Tibial artery (tissue), 4 donors: ENCODE results near the gene NLGN1.
A peak's percentile ranks its signal among the peaks of the same experiment; 100 is the strongest.

Source experiments
- DNase-seq, 2 donors: peaks; one replicate each; pipeline ENCODE4 v3.0.0-alpha.2; 2019
- H3K27ac ChIP-seq, 2 donors: fragments of 200-600 bp; sonication (generic) in 1 of 2; 1 replicate in 1 of 2; 2 replicates in 1 of 2; pipeline ENCODE4 v1.5.1; 2018 to 2019; ENCODE audit warnings: mild to moderate bottlenecking in 1 of 2
- H3K27me3 ChIP-seq, 2 donors: fragments of 200-600 bp; sonication (generic) in 1 of 2; one replicate each; pipeline versions ENCODE4 v1.5.1 to v1.6.0; 2016 to 2019
- H3K36me3 ChIP-seq, 3 donors: fragments of 200-600 bp; sonication (generic) in 2 of 3; one replicate each; pipeline ENCODE4 v1.5.1; 2016 to 2019; ENCODE audit warnings: mild to moderate bottlenecking in 2 of 3
- H3K4me1 ChIP-seq, 4 donors: fragments of 200-600 bp; sonication (generic) in 2 of 4; 1 replicate in 3 of 4; 2 replicates in 1 of 4; pipeline ENCODE4 v1.5.1; 2016 to 2019
- H3K4me3 ChIP-seq, 2 donors: fragments of 200-600 bp; sonication (generic) in 1 of 2; 1 replicate in 1 of 2; 2 replicates in 1 of 2; pipeline ENCODE4 v1.5.1; 2018 to 2019; ENCODE audit warnings: mild to moderate bottlenecking in 2 of 2
- H3K9me3 ChIP-seq, 3 donors: fragments of 200-600 bp; sonication (generic) in 1 of 3; one replicate each; pipeline ENCODE4 v1.5.1; 2016 to 2019
- intact Hi-C: fragments of 100-400 bp; cut with DNase I; formaldehyde crosslinking; loops from one replicate; pipeline ENCODE4 v1.15.0; 2023; ENCODE audit warnings: low total_unique reads
- TF ChIP-seq, protein P1 (sequence below), 2 experiments: fragments of 200-600 bp in 1 of 2; fragments of 450-650 bp in 1 of 2; IDR thresholded peaks; one replicate each; pipeline ENCODE4 v1.5.1; 2017 to 2019; ENCODE audit warnings: antibody characterized with exemption in 2 of 2, mild to moderate bottlenecking in 1 of 2, moderate library complexity in 1 of 2

Gene NLGN1

GRCh38 chr3:173599673-173600072 is 202.1 kb downstream of the NLGN1 start:
- no peak overlapping the region for H3K4me3 ChIP-seq
- H3K36me3 ChIP-seq: no peaks in the 10 kb centered on the region
- H3K4me1 ChIP-seq: peaks cover 0 to 8% (median 0%) of the 10 kb centered on the region in 4 donors
- no peaks in the 10 kb centered on the region for H3K9me3 ChIP-seq
- TF ChIP-seq, protein P1, sequence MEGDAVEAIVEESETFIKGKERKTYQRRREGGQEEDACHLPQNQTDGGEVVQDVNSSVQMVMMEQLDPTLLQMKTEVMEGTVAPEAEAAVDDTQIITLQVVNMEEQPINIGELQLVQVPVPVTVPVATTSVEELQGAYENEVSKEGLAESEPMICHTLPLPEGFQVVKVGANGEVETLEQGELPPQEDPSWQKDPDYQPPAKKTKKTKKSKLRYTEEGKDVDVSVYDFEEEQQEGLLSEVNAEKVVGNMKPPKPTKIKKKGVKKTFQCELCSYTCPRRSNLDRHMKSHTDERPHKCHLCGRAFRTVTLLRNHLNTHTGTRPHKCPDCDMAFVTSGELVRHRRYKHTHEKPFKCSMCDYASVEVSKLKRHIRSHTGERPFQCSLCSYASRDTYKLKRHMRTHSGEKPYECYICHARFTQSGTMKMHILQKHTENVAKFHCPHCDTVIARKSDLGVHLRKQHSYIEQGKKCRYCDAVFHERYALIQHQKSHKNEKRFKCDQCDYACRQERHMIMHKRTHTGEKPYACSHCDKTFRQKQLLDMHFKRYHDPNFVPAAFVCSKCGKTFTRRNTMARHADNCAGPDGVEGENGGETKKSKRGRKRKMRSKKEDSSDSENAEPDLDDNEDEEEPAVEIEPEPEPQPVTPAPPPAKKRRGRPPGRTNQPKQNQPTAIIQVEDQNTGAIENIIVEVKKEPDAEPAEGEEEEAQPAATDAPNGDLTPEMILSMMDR (IDR thresholded peaks at IDR 0.05): no peak
- no peaks in the 10 kb centered on the region for H3K27me3 ChIP-seq
- intact Hi-C loops: no loop called here
- DNase-seq: no peak
- H3K27ac ChIP-seq: peak overlapping the region in 1 of 2 donors; percentile 14

GRCh38 chr3:173614522-173614921 is 217.0 kb downstream of the NLGN1 start:
- Histone ChIP-seq H3K4me1 (peaks cover 0 to 21% (median 6%) of the 10 kb centered on the region in 4 donors), H3K36me3 (no peaks in the 10 kb centered on the region), H3K9me3 (no peaks in the 10 kb centered on the region), H3K4me3 (no peak overlapping the region), H3K27me3 (no peaks in the 10 kb centered on the region), H3K27ac (no peak overlapping the region)
- intact Hi-C loops: no loop called here
- no peak for DNase-seq
- TF ChIP-seq, protein P1 (IDR thresholded peaks at IDR 0.05): no peak

DNA sequence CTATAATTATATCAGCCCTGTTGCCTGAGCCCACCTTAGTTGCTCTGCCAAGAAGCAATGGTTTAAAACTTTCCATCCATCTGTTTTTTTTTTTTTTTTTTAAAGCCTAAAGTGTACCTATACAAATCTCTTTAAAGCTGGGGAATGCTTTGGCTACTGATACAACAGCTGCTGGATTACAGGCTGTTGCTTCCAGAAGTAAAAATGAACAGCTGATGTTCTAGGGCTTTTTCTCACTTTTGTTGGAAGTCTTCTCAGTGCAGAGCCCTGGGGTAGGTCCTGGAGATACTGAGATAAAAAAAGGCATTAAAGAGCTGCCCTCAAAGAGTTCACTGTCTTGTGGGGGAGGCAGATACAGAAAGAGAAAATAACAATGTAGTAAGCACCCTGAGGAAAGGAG is 218.1 kb downstream of the NLGN1 start:
- H3K27me3 ChIP-seq: no peaks in the 10 kb centered on the region
- no peak overlapping the region for H3K4me3 ChIP-seq
- H3K9me3 ChIP-seq: no peaks in the 10 kb centered on the region
- no peak overlapping the region for H3K27ac ChIP-seq
- peaks cover 0 to 21% (median 6%) of the 10 kb centered on the region in 4 donors for H3K4me1 ChIP-seq
- no peaks in the 10 kb centered on the region for H3K36me3 ChIP-seq
- intact Hi-C loops: no loop called here
- TF ChIP-seq, protein P1 (IDR thresholded peaks at IDR 0.05): no peak
- no peak for DNase-seq

DNA sequence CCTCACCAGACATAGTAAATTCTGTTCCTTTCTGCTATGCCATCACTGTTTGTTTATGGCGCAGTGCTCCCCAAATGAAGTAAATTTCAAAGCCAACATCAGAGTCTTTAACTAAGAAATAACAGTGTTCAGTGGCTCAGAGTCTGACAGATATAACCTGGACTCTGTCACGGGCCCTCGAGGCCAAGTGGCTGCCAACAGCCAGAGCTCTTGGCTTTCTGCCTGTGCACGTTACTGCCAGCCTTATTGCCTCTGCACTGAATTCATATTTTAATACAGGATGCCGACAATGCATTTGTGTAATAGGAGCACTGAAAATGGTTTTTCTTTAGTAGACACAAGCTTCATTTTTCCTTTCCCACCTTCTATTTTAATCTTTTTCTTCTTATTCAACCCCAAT is 219.9 kb downstream of the NLGN1 start:
- Histone ChIP-seq H3K27ac (no peak overlapping the region), H3K36me3 (no peaks in the 10 kb centered on the region), H3K9me3 (no peaks in the 10 kb centered on the region), H3K4me3 (no peak overlapping the region), H3K4me1 (peaks cover 0 to 30% (median 6%) of the 10 kb centered on the region in 4 donors), H3K27me3 (no peaks in the 10 kb centered on the region)
- intact Hi-C loops: no loop called here
- TF ChIP-seq, protein P1 (IDR thresholded peaks at IDR 0.05): no peak
- peak in 1 of 2 donors; percentile 77 for DNase-seq

DNA sequence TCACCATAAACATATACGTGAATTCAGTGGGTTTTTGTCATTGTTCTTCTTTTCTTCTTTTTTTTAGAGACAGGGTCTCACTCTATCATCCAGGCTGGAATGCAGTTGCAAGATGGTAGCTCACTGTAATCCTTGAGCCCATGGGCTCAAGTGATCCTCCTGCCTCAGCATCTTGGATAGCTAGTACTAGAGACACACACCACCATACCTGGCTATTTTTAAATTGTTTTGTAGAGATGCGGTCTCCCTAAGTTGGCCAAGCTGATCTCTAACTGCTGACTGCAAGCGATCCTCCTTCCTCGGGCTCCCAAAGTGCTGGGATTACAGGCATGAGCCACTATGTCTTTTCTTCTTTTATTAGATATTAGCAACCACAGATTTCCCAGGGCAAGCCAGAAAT is 220.6 kb downstream of the NLGN1 start:
- Histone ChIP-seq H3K36me3 (no peaks in the 10 kb centered on the region), H3K4me3 (no peak overlapping the region), H3K27ac (no peak overlapping the region), H3K27me3 (no peaks in the 10 kb centered on the region), H3K4me1 (peaks cover 0 to 33% (median 8%) of the 10 kb centered on the region in 4 donors), H3K9me3 (no peaks in the 10 kb centered on the region)
- TF ChIP-seq, protein P1 (IDR thresholded peaks at IDR 0.05): no peak
- DNase-seq: no peak
- intact Hi-C loops: no loop called here

DNA sequence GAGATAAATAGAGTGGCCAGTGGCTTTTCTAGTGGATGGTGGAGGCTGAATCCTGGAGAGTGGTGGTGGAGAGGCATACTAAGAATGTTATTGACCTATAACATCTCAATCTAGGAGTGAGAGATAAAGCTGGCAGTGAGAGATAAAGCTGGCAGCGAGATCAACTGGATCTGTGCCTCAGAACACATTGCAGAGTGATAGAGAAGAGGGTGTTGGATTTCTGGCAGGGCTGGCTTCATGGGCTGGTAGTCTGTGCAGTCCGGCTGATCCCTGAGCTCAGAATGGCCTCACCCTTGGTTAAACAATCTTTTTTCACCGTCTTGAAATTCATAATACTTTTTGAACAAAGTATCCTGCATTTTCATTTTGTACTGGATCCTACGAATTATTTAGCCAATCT is 221.2 kb downstream of the NLGN1 start:
- Histone ChIP-seq H3K27me3 (no peaks in the 10 kb centered on the region), H3K9me3 (no peaks in the 10 kb centered on the region), H3K4me3 (no peak overlapping the region), H3K4me1 (peaks cover 0 to 33% (median 8%) of the 10 kb centered on the region in 4 donors), H3K36me3 (no peaks in the 10 kb centered on the region), H3K27ac (no peak overlapping the region)
- no peak for DNase-seq
- intact Hi-C loops: no loop called here
- TF ChIP-seq, protein P1 (IDR thresholded peaks at IDR 0.05): no peak
